OCI-LY7 (cell line): ENCODE measurements around the gene ANKRD13C. TPM values are rescaled to one million over a fixed set of nuclear protein-coding genes. Genes with fewer than 3 reads are reported as not detected.

Source experiments
- BruUV-seq: library from RNA; stranded (reverse); fragments of 400-500 nt; replicated peaks from 2 replicates; lab custom pipeline; 2021; lab: Mats Ljungman, UMichigan
- CTCF ChIA-PET: fragments of 300-600 bp; sonication (Branson Sonifier 250); formaldehyde crosslinking; loops from one replicate; lab custom pipeline; 2022; ENCODE audit warnings: antibody characterized with exemption; ENCODE audit not compliant: unreplicated experiment; lab: Charles Lee
- POLR2A ChIA-PET: fragments of 300-600 bp; sonication (Branson Sonifier 250); formaldehyde crosslinking; loops from one replicate; lab custom pipeline; 2022; ENCODE audit warnings: antibody characterized with exemption; lab: Charles Lee
- DNase-seq: peaks from one replicate; pipeline ENCODE4 v3.0.0-alpha.2; 2015; ENCODE audit warnings: low spot score
- H2AFZ ChIP-seq: fragments of 200-600 bp; sonication (generic), shearing (Covaris generic); 2 replicates; pipeline ENCODE4 v1.6.1; 2014; ENCODE audit warnings: mild to moderate bottlenecking, antibody characterized with exemption, low read length, moderate library complexity
- H3K27ac ChIP-seq: fragments of 200-600 bp; sonication (generic); 2 replicates; pipeline ENCODE4 v1.5.1; 2014; ENCODE audit warnings: mixed run types, low read depth, mild to moderate bottlenecking, moderate library complexity, low read length, inconsistent platforms; ENCODE audit not compliant: poor library complexity, severe bottlenecking
- H3K36me3 ChIP-seq: fragments of 200-600 bp; sonication (generic); 2 replicates; pipeline ENCODE4 v1.6.1; 2014; ENCODE audit warnings: mild to moderate bottlenecking, antibody characterized with exemption, low read length, moderate library complexity, mixed read lengths; ENCODE audit not compliant: insufficient read depth
- H3K4me1 ChIP-seq: fragments of 200-600 bp; sonication (generic); 2 replicates; pipeline ENCODE4 v1.5.1; 2014; ENCODE audit warnings: mild to moderate bottlenecking, low read length; ENCODE audit not compliant: insufficient read depth, poor library complexity, severe bottlenecking
- H3K4me2 ChIP-seq: fragments of 200-600 bp; sonication (generic); 2 replicates; pipeline ENCODE4 v1.6.1; 2014; ENCODE audit warnings: mild to moderate bottlenecking, low read length
- H3K4me3 ChIP-seq: fragments of 200-600 bp; sonication (generic); 2 replicates; pipeline ENCODE4 v1.5.1; 2014; ENCODE audit warnings: mild to moderate bottlenecking, low read depth, low read length; ENCODE audit not compliant: poor library complexity, severe bottlenecking
- H3K79me2 ChIP-seq: fragments of 200-600 bp; sonication (generic); 2 replicates; pipeline ENCODE4 v1.6.1; 2016; ENCODE audit warnings: low read depth, mild to moderate bottlenecking, low read length, moderate library complexity, mixed read lengths; ENCODE audit not compliant: insufficient read depth
- H3K9me2 ChIP-seq: fragments of 200-600 bp; sonication (generic); 2 replicates; pipeline ENCODE4 v1.6.1; 2016; ENCODE audit warnings: mild to moderate bottlenecking, low read length, mixed read lengths; ENCODE audit not compliant: insufficient read depth
- H3K9me3 ChIP-seq: fragments of 200-600 bp; sonication (generic); 2 replicates; pipeline ENCODE4 v1.6.1; 2014; ENCODE audit warnings: mild to moderate bottlenecking, mixed run types, low read length, mixed read lengths
- H4K20me1 ChIP-seq: fragments of 200-600 bp; sonication (generic); 2 replicates; pipeline ENCODE4 v1.6.1; 2014; ENCODE audit warnings: mild to moderate bottlenecking, antibody characterized with exemption, low read length, moderate library complexity, mixed read lengths; ENCODE audit not compliant: insufficient read depth
- CTCF ChIP-seq: fragments of 200-600 bp; sonication (generic); conservative IDR thresholded peaks from 2 replicates; pipeline ENCODE4 v1.5.1; 2014; ENCODE audit warnings: mild to moderate bottlenecking, antibody characterized with exemption, low read length, moderate library complexity, mixed read lengths
- EZH2phosphoT487 ChIP-seq: fragments of 200-600 bp; sonication (generic); IDR thresholded peaks from 2 replicates; pipeline ENCODE4 v1.6.1; 2018; ENCODE audit warnings: low read depth, borderline replicate concordance, mild to moderate bottlenecking, mixed run types, antibody characterized with exemption, low read length, moderate library complexity, mixed read lengths
- intact Hi-C: fragments of 100-400 bp; cut with micrococcal nuclease; formaldehyde crosslinking; loops from one replicate; pipeline ENCODE4 v1.10.0; 2022; ENCODE audit not compliant: unreplicated experiment
- total RNA-seq, 2 experiments: library from RNA; depleted of rRNA in 1 of 2; stranded (reverse); fragments of >200 nt in 1 of 2; shearing (Covaris generic) in 1 of 2; gene quantifications; 2 replicates each; pipeline ENCODE4 v1.2.3, GENCODE V29; 2014 to 2022

Gene ANKRD13C
- total RNA-seq, 2 experiments from 2014 or later, result 17.3 to 22.1 TPM

DNA sequence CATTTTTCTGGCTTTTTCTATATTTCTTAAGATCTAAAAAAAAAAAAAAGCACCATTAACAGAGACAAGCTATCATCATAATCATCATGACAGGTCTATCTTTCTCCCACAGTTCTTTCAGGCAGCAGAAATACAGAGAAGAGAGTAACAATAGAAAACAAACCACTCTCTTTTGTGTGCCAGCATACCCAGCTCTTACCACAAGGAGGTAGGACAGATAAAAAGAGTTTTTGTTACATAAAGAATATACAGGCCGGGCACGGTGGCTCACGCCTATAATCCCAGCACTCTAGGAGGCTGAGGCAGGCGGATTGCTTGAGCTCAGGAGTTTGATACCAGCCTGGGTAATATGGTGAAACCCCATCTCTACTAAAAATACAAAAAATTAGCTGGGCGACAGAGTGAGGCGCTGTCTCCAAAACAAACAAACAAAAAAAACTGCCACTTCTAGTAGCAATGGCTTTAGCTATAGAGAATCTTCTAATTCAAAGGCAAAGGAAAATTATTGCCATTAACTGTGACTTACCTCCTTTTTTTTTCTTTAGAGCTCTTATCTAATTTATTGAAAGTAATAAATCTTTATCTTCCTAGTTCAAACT is 39.7 kb downstream of the ANKRD13C start:
- no TSS peak for BruUV-seq
- H3K9me3 ChIP-seq, result no peaks in the 10 kb centered on the region
- H3K9me2 ChIP-seq, result no peaks in the 10 kb centered on the region
- H3K36me3 ChIP-seq, result peaks cover 39% of the 10 kb centered on the region; the same call in 1 of the 2 replicates
- H4K20me1 ChIP-seq, result peaks cover 9% of the 10 kb centered on the region; the same call in 1 of the 2 replicates
- H3K79me2 ChIP-seq, result peaks cover 24% of the 10 kb centered on the region; the same call in 1 of the 2 replicates
- TF ChIP-seq CTCF (no peak), EZH2phosphoT487 (no peak)
- no peaks in the 10 kb centered on the region for H3K4me1 ChIP-seq
- POLR2A ChIA-PET, result interaction anchor here (0.6 to 0.9 kb wide), 5 partner anchors 14 to 328 kb away, joined by 3 to 7 read pairs (median 4); no protein-coding TSS in a partner anchor
- intact Hi-C loops, result no loop called here
- DNase-seq, result no peak
- no peak overlapping the region for H3K4me2 ChIP-seq
- H2AFZ ChIP-seq, result no peak overlapping the region
- no peak overlapping the region for H3K27ac ChIP-seq
- CTCF ChIA-PET, result no interaction called here
- H3K4me3 ChIP-seq, result no peak overlapping the region

DNA sequence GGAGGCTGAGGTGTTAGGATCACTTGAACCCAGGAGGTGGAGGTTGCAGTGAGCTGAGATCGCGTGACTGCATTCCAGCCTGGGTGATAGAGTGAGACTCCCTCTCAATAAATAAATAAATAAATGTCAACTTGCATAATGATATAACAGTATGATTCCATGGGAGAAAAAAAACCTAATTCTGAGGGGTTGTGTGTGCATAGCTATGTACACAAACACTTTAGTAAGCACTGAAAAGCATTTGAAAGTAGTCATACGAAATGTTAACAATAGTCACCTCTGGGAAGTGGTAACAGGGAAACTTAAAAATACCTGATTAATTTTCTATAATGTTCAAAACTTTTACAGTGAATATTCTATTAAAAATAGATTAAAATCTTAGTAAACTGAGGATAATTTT is 43.2 kb downstream of the ANKRD13C start:
- no peak overlapping the region for H3K4me2 ChIP-seq
- BruUV-seq, result no TSS peak
- DNase-seq, result no peak
- H3K9me3 ChIP-seq, result no peaks in the 10 kb centered on the region
- H3K4me3 ChIP-seq, result no peak overlapping the region
- ChIA-PET CTCF (no interaction called here), POLR2A (interaction anchor here (0.5 to 1.5 kb wide), 7 partner anchors 11 to 90 kb away, joined by 3 to 5 read pairs (median 4); partner anchors contain the start of gene SRSF11)
- H3K27ac ChIP-seq, result no peak overlapping the region
- no peaks in the 10 kb centered on the region for H3K9me2 ChIP-seq
- intact Hi-C loops, result no loop called here
- H3K4me1 ChIP-seq, result no peaks in the 10 kb centered on the region
- H4K20me1 ChIP-seq, result no peaks in the 10 kb centered on the region; the same call in 1 of the 2 replicates
- TF ChIP-seq EZH2phosphoT487 (no peak), CTCF (no peak)
- H2AFZ ChIP-seq, result no peak overlapping the region
- peaks cover 45% of the 10 kb centered on the region for H3K36me3 ChIP-seq
- peaks cover 9% of the 10 kb centered on the region; the same call in 1 of the 2 replicates for H3K79me2 ChIP-seq

DNA sequence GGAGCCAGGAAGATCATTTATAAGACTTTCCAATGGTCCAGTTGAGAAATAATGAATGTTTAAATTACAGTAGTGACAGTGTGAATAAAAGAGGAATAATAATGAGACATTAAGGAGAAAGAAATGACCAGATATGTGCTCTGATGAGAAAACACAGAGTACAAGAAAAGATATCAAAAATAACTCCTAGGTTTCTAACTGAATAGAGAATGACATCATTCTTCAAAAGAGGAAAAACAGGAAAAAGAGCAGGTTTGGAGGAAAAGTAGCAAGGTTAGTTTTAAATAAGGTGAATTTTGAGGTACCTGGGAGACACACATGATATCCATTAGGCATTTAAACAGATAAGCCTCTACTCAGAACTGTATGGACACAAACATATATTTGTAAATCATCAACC is 55.0 kb downstream of the ANKRD13C start:
- Histone ChIP-seq H3K4me1 (no peaks in the 10 kb centered on the region), H2AFZ (no peak overlapping the region), H3K4me3 (no peak overlapping the region), H4K20me1 (no peaks in the 10 kb centered on the region), H3K36me3 (peaks cover 54% of the 10 kb centered on the region), H3K9me3 (no peaks in the 10 kb centered on the region), H3K27ac (no peak overlapping the region), H3K79me2 (no peaks in the 10 kb centered on the region), H3K4me2 (no peak overlapping the region), H3K9me2 (no peaks in the 10 kb centered on the region)
- no peak for TF ChIP-seq CTCF
- TF ChIP-seq EZH2phosphoT487, result no peak
- intact Hi-C loops, result no loop called here
- no peak for DNase-seq
- no TSS peak for BruUV-seq
- ChIA-PET CTCF (no interaction called here), POLR2A (interaction anchor here (1.1 kb wide), 1 partner anchor 48 kb away, joined by 4 read pairs; no protein-coding TSS in a partner anchor)
